ENCODE results near the gene SLC1A2.

Gene SLC1A2

DNA sequence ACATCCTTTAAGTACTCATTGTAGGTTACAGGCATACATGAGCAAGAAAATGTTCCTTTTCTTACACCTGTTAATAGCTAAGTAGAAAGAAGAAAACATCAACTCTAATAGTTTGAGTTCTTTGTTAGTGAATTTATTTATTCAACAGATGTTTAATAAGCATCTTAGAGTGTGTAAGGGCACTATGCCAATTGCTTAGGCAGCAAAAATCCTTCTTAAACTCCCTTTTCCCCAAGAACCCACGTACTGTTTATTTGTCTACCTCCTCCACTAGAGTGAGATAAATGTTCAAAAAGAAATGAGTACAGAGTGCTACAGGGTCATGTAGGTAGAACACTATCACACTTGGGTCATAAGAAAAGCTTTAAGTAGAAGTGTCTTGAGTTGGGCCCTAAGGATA lies 149.0 kb downstream of the SLC1A2 start:
- no peak for DNase-seq (ENCODE audit: low read depth)

DNA sequence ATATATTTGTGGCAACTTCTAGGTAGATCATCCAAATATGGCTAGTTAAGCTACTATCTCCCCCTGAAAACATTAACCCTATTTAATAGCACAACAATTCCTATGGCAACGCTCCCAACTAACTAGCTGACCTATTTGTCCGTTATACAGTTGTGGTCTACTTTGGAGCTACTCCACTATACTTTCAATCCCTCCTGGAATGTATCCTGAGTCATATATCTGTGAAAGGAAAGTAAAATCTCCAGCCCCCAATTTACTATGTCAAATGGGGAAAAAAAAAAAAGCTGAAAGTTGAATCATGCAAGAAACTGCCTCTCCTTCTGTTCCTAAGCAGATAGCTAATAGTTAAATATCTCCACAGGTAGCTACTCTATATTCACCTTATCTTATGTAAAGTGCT lies 151.9 kb downstream of the SLC1A2 start:
- DNase-seq (ENCODE audit: low read depth) = no peak

DNA sequence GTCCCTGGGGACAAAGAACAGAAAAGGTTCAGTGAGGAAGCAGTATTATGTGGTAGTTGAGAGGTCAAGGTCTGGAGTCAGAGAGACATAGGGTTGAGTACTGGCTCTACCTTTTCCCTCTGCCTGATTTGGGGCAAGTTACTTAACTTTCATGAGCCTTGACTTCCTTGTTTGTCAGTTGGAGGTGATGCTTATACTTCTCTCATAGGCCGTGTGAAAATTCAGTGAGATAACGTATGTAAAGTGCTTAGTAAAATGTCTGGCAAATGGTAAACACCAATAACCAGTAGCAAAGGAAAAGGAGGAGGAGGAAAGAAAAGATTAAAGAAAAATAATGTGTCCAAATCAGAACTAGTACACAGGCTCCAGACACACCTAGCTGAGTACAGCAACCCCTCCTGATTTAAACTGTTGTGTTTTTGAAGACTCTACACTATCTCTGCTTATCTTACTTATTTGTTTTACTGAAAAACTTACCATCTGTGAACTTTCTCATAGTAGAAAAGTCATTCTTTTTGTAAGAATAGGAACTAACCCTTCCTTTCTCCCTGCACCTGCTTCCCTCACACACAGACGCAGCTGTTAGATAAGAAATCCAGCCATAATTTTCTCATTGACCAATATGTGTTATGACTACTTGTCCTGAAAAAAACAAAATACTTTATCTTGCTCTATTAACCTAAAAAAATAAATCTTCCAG lies 153.5 kb downstream of the SLC1A2 start:
- DNase-seq (ENCODE audit: low read depth) = no peak

DNA sequence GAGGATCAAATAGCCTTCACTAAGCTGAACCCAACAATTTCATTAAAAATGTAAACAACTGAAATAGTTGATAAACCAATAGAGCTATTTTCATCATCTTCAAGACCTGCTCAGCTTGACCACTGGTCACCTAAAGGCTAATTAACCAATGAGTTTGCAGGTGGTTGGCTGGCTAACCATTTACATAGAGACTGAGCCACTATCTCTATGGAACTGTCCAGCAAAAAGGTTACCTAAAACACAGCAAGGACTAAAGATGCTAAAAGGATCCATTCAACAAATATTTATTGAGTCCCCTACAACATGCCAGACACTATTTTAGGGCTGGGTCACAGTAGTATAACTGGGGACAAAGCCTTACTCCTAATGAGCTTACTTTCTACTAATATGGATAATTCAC lies 156.6 kb downstream of the SLC1A2 start:
- no peak for DNase-seq (ENCODE audit: low read depth)

DNA sequence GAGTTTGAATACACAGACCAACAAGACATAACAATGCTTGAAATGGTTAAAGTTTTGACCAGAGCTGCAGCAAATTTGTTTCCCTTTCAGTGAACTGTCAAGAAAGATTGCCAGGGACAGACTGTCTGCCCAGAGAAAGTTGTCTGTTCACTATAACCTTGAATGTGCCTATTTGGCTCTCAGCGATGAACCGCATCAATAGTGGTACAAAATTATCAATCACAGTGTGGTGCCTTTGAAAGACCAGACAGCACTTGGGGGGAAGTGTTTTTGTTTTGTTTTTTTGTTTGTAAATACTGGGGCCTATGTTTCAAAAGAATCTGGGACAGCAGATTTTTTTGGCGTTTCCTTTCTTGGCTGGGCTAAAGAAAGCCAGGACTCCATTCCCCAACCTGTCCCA lies 157.3 kb downstream of the SLC1A2 start:
- no peak for DNase-seq (ENCODE audit: low read depth)

DNA sequence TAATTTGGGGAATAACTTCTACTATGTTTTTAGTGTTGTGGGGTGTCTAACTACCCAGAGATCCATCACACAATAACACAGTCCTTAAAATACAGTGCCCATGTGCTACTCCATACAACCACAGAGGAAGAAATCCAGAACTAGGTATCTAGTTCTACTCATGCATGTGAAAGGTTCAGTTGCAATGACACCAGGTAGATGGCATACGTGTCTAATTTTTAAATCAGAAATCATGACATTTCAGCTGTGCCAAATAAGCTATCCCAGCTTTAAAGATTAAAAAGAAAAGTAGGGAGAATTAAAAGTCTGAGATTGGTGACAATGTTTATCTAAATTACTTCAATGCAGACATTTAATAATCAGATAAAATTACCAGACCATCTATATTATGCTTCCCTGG lies 158.2 kb downstream of the SLC1A2 start:
- no peak for DNase-seq (ENCODE audit: low read depth)

DNA sequence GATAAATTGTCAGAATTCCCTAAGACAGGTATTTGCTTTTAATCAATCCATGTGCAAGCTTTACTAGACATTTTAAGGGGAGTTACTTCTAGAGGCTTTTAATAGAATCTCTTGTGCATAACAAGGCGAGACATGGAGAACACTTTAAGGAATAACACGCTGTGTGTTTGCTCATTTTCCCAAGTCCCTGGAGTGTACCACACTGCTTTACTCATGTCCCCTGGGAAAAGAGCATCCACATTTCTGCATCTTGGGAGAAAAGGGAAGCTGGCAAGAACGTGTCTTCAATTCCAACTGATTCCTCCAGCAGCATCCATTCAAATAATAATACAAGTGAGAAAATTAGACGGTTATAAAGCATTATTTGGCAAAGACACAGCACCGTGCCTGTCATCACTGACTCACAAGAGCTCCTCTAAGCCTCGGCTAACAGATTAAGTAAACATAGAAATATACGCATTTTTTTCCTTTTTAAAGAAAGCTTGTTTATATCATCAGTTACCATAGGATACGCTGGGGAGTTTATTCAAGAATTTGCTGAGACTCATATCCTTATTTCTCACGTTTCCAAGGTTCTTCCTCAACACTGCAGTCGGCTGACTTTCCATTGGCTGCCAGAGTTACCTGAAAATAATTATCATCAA lies 158.9 kb downstream of the SLC1A2 start:
- no peak for DNase-seq (ENCODE audit: low read depth)

DNA sequence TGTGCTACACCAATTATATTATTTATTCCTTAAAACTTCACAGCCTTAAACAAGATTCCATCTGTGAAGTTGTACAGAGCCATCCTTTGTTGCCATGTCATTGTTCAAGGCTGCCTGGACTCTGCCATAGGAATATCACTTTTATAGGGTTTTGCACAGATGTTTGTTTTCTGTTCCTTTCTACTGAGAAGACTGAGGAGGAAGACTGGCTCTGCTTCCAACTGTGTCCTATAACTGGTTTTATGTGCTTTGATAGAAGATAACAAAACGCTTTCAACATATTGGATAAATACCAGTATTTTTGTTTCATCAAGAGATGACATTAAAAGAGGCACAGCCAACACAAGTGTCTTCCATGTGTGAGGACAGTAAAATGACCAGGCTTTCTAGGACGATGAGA lies 159.8 kb downstream of the SLC1A2 start:
- no peak for DNase-seq (ENCODE audit: low read depth)

DNA sequence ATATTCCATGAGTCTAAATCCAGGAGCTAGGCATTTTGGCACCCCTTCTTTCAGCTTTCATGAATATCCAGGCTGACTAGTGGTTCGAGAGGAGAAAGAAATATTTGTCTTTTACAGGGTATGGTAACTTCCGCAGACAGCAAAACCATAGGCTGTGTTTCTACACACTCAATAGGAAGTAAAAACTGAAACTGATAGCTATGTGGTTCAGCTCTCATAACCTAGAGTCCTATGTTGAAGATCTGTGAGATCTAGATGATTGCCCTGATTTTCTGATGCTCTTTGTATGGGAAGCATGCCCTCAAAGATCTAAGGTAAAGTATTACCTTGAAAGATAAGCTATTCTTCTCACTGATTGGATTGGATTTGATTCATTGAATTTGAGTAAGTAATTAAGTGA lies 162.1 kb downstream of the SLC1A2 start:
- DNase-seq (ENCODE audit: low read depth) = no peak

DNA sequence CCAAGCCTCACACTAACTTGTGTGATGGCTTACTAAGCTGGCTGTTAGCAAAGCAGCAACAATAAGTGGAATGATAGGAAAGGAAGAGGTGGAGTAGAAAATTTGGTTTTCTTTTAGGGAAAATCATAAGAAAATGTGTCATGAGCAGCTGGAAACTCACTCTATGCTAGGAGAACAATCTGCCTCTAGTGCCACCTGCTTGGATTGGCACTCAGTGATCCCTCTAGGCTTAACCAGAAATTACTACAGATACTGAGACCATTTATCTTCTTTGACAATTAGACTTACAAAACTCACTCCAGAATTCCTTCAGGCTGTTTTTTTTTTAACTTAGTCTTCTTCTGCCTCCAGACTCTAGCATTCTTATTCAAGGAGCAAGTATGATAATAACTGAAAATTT lies 163.1 kb downstream of the SLC1A2 start:
- no peak for DNase-seq (ENCODE audit: low read depth)

DNA sequence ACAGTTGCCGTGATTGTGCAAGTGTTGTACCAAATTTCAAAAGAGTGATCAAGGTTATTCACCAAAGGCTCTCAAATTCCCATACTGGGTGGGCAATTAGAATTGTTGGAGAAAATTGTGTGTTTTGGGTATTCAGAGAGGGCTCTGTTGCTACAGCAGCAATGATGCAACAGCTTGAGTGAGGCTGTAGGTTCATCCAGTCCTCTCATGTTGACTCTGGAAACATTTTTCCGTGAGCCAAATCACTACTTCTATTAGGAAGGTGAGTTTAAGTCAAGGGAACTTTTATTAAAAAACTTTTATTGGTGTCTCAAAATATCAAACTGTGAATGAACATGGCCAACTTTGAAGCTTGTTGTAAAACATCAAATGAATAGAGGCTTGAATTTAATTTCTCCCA lies 163.8 kb downstream of the SLC1A2 start:
- no peak for DNase-seq (ENCODE audit: low read depth)

DNA sequence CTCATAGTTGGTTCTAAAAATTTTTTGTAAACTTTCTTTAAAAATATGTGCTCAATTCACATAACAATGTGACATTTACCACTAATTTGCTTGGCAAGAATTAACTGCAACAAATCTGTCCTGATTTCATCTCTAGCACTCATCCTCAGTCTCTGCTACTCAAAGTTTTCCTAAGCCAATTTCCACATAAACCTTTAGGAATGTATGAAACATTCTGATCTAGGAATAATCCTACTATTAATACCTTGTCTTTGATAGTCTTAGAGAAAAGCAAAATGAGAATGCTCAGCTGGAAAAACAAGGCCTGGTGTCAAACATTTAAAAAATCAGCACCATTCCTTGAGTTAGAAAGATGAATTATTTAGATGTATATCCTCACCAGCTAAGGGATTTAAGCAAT lies 166.1 kb downstream of the SLC1A2 start:
- DNase-seq (ENCODE audit: low read depth) = no peak

DNA sequence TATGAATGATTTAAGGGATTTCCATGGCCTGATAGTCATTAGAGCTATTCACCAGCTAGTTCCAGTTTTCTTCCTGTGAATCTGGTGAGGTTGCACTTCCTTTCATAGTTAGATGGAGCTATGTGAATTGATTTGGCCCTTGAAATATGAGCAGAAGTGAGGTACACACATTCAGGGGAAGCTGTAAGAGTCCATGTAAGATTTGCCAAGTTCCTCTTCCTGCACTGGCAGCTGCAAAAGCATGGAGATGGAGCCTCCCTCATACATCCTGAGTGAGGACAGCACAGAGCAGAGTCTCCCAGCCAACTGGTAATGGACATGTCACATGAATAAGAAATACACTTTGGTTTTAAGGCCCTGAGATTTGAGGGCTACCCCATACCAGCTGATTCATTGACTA lies 168.7 kb downstream of the SLC1A2 start:
- no peak for DNase-seq (ENCODE audit: low read depth)

DNA sequence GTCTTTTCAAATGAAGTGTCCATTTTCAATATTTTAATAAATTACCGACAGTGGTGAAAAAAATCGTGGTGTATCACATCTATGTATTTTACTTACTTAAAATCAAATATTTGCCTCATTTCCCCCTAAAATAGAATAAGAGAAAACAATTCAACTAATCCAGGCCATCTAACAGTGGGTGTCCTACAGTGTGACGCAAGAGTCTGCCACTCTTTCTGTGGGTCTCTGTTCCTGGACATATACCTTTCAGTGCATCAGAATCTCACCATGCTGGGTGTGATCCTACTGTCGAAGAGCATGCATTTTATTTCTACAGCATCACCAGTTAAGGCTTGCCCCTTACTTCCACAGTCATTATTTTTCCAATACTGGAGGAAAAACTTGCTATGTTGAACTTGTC lies 169.2 kb downstream of the SLC1A2 start:
- no peak for DNase-seq (ENCODE audit: low read depth)

DNA sequence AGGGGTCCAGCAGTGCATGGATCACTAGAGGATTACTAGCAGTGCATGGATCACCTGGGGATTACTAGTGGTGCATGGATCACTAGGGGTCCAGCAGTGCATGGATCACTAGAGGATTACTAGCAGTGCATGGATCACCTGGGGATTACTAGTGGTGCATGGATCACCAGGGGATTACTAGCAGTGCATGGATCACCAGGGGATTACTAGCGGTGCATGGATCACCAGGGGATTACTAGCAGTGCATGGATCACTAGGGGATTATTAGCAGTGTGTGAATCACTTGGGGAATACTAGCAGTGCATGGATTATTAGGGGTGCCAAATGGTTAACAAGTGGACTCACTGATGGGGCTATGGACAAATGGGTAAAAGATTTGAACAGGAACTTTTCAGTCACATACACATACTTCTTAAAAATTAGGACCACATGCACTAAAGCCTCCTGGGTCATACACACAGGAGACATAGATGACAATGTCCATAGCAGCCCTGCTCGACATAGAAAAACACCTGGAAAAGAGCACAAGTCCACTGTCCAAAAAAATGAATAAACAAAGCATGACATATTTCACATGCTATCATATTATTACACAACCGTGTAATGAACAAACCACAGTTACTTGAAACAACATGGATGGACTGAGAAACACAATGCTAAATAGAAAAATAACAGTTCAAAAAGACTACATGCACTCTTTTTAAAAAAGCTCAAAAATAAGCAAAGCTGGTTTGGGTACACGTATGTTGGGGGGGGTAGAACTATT lies 170.6 kb downstream of the SLC1A2 start:
- no peak for DNase-seq (ENCODE audit: low read depth)

DNA sequence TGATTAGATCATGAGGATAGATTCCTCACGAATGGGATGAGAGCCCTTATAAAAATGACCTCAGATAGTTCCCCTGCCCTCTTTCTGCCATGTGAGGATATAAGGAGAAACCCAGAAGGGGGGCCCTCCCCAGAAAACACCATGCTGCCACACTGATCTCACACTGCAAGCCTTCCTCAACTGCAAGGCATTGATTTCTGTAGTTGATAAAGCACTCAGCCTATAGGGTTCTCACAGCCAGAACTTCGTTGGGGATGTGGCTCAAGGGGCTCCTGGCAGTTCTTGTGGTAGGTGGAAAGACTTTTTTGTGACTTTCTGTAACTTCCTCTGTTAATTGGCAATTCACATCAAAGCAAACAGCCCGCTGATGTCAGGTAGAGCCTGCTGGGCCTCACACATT lies 171.5 kb downstream of the SLC1A2 start:
- no peak for DNase-seq (ENCODE audit: low read depth)

DNA sequence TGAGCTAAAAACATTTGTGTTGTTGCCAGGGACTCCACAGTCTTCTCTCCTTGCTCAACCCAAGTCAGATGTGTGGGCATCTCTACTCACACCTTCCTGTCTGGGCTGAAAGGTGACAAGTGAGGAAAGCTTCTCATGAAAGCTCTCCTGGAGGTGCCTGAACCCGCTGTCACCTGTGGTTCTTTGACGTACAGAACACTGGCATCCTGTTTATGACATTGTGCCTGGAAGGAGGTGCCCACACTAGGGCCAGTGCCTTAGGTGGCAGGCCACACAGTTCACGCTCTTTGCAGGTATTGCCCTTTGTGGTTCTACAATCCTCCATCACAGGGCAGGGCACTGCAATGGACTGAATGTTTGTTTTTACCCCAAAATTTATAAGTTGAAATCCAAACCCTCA lies 171.9 kb downstream of the SLC1A2 start:
- peak; percentile 29 for DNase-seq (ENCODE audit: low read depth)

DNA sequence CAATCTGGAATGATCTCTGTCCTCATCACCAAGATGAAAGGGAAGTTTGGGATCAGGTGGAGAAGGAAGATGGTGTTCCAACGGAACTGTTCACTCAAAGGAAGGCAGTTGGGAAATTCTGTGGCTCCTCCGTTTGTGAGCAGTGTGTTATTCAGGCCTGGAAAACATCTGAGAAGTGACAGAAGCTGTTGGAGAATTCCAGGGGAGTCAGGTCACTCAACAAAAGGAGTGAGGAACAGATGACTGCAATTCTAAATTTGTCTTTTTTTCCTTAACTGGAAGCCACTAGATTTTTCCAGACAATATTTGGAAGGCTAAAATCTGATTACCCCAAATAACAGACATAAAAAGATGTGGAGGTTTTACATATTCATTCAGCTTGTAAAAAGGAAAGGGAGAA lies 172.6 kb downstream of the SLC1A2 start:
- DNase-seq (ENCODE audit: low read depth) = no peak

DNA sequence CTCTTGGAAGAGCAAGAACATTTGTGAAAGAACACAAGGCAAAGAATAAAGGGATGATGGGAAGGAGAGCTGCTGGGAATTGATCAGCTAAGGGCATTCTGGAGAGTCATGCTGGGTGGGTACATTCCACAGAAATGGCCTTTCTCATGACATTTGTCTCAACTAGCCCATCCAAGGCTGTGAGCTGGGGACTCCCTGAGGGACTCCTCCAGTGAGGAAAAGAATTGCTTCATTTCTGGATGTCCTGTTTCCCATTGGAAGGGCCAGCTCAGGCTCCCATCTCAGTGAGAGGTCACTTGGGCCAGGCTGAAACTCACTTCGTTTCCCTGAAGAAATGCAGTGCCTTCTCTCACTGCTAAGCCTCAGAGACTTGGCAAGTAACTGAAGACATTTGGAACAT lies 173.6 kb downstream of the SLC1A2 start:
- no peak for DNase-seq (ENCODE audit: low read depth)

DNA sequence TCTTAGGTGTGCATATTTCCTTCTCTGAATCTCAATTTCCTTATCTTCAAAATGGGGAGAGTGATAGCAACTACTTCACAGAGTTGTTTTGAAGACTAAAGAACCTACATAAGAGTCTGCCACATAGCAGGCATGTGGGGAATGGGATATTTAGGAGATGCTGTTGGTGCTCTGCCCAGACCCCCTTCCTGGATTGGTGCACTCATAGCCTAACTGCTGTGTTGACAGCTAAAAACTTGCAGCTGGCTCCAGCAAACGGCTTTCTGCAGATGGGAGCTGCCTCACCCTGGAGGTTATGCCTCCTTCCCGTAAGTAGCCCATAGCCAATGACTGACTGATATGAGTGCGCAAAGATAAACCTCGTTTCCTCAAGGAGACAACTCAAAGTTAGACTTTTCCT lies 174.3 kb downstream of the SLC1A2 start:
- no peak for DNase-seq (ENCODE audit: low read depth)

DNA sequence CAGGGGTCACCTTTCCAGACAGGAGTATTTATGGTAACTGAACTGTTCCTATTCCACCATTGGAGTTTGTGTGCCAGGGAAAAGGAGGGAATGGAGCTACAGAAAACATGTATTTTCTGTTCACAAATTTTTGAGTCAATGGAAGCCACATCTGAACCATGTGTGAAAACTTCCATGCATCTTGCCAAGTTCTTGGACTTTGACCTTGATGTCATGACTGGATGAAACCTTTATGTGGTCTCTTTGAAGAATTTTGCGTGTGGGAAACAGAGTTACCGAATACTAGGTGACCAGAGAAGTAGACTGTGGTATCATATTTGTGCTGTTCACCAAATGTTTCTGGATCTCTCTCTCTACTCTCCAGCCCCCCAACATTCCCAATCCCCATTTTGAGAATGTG lies 175.6 kb downstream of the SLC1A2 start:
- DNase-seq (ENCODE audit: low read depth) = no peak

DNA sequence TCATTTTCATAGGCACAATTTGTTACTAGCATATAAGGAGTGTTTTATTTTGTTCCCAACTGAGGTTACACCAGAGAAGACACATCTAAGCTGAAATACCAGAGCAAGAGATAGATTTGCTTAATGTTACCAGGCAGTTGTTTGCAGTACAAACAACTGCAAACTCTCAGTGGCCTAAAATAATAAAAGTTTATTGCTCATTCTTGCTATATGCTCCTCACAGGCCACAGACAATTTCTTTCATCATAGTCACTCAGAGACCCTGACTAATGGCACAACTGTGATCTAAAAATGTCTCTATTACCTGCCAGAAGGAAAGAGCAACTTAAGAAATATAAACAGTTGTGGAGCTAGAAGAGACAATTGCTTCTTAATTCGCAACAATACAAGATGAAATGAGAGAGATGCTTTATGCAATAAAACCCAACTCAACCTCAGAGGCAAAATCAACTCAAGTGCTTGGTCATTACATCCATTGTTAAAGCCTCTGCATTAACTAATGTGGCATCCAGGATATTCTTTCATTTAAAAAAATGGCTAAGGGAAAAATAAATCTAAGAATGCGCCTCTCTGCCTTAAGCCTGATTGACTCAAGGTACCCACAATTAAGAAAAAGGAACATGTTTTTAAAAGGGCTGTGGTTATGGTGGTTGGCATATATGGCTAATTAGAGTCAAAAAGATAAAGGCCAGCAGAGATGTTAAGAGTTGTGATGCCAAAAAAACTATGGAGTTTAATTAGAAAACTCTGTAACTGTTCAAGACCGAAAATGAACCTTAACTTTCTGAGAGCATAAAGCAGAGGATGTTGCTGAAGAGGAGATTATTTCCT lies 176.7 kb downstream of the SLC1A2 start:
- DNase-seq (ENCODE audit: low read depth) = no peak

DNA sequence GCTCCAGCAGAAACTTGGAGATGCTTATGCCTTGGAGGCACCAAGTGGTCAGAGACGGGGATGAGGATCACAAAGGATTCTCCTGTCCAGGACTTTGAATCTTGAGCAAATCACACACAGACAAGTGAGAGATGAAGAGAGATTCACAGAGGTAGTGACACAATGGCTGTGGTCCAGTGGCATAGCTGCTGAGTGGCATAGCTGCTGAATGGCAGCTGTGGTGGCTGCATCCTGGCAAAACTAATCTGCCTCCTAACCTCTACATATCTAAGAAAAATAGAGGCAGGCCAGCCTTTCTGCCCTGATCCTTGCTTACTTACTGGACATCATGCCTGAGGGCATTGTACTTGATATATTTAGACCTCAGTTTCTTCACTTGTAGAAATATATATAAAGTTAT lies 177.8 kb downstream of the SLC1A2 start:
- no peak for DNase-seq (ENCODE audit: low read depth)

Data from stimulated activated CD8-positive, alpha-beta memory T cell treated with anti-CD3 and anti-CD28 coated beads, Interleukin-4, amount 100 ng/mL, for 24 hours (primary cell).